GM23338 (cell line): Measurements from ENCODE around the gene ITPRIP. TPM values are rescaled to one million over a fixed set of nuclear protein-coding genes. Genes with fewer than 3 reads are reported as not detected.

Experiments
- ATAC-seq: fragments of 200-7000 bp; cut with Tn5 transposase; 3 replicates; pipeline ENCODE4 v1.9.1; 2020
- DNase-seq: peaks from one replicate; pipeline ENCODE4 v3.0.0-alpha.2; 2015; ENCODE audit warnings: low spot score
- H2AFZ ChIP-seq: fragments of 200-600 bp; sonication (generic); 2 replicates; pipeline ENCODE4 v1.8.0; 2016; ENCODE audit warnings: antibody characterized with exemption, mild to moderate bottlenecking, moderate library complexity
- H3F3A ChIP-seq: fragments of 200-600 bp; sonication (generic); replicated peaks from 2 replicates; pipeline ENCODE4 v1.8.0; 2017; ENCODE audit warnings: antibody characterized with exemption, mixed run types, low read depth
- H3K27ac ChIP-seq: fragments of 200-600 bp; sonication (generic); 2 replicates; pipeline ENCODE4 v1.6.1; 2016; ENCODE audit warnings: low read depth
- H3K27me3 ChIP-seq: fragments of 200-600 bp; sonication (generic); 2 replicates; pipeline ENCODE4 v1.8.0; 2016; ENCODE audit warnings: mild to moderate bottlenecking, mixed run types, moderate library complexity; ENCODE audit not compliant: insufficient read depth
- H3K36me3 ChIP-seq: fragments of 200-600 bp; sonication (generic); 2 replicates; pipeline ENCODE4 v1.8.0; 2016; ENCODE audit warnings: mild to moderate bottlenecking; ENCODE audit not compliant: insufficient read depth
- H3K4me1 ChIP-seq: fragments of 200-600 bp; sonication (generic); 2 replicates; pipeline ENCODE4 v1.8.0; 2016; ENCODE audit warnings: mild to moderate bottlenecking, moderate library complexity; ENCODE audit not compliant: insufficient read depth
- H3K4me2 ChIP-seq: fragments of 200-600 bp; sonication (generic); 2 replicates; pipeline ENCODE4 v1.7.1; 2017; ENCODE audit warnings: mixed run types
- H3K4me3 ChIP-seq: fragments of 200-600 bp; sonication (generic); 2 replicates; pipeline ENCODE4 v1.6.1; 2016; ENCODE audit warnings: mixed run types
- H3K79me2 ChIP-seq: fragments of 200-600 bp; sonication (generic); replicated peaks from 2 replicates; pipeline ENCODE4 v1.8.0; 2017; ENCODE audit warnings: mild to moderate bottlenecking; ENCODE audit not compliant: insufficient read depth
- H3K9me2 ChIP-seq: fragments of 200-600 bp; sonication (generic); 2 replicates; pipeline ENCODE4 v1.8.0; 2017; ENCODE audit not compliant: insufficient read depth
- H4K20me1 ChIP-seq: fragments of 200-600 bp; sonication (generic); replicated peaks from 2 replicates; pipeline ENCODE4 v1.8.0; 2017; ENCODE audit warnings: mild to moderate bottlenecking; ENCODE audit not compliant: insufficient read depth
- H3K27ac Mint-ChIP-seq: 2 replicates; pipeline ENCODE4 v1.8.0; 2020; ENCODE audit warnings: inconsistent platforms, mild to moderate bottlenecking, moderate library complexity, mixed read lengths
- H3K27me3 Mint-ChIP-seq: 3 replicates; pipeline ENCODE4 v1.8.0; 2022; ENCODE audit warnings: low read depth, mild to moderate bottlenecking, moderate library complexity, mixed read lengths, inconsistent platforms; ENCODE audit not compliant: insufficient read depth, poor library complexity
- H3K36me3 Mint-ChIP-seq: 3 replicates; pipeline ENCODE4 v1.8.0; 2021; ENCODE audit warnings: low read depth, mild to moderate bottlenecking, inconsistent platforms, moderate library complexity, mixed read lengths
- H3K4me1 Mint-ChIP-seq: 3 replicates; pipeline ENCODE4 v1.8.0; 2020; ENCODE audit warnings: mild to moderate bottlenecking, inconsistent platforms, mixed read lengths
- H3K4me3 Mint-ChIP-seq: 3 replicates; pipeline ENCODE4 v1.8.0; 2021; ENCODE audit warnings: moderate library complexity, mild to moderate bottlenecking, inconsistent platforms, mixed read lengths
- H3K9me3 Mint-ChIP-seq: 3 replicates; pipeline ENCODE4 v1.8.0; 2020; ENCODE audit warnings: moderate library complexity, mild to moderate bottlenecking, inconsistent platforms, mixed read lengths
- CREB1 ChIP-seq: fragments of 250-450 bp; sonication (Bioruptor Pico); IDR thresholded peaks from 2 replicates; pipeline ENCODE4 v1.5.0; 2020; ENCODE audit warnings: low read depth, mild to moderate bottlenecking, moderate library complexity
- CTCF ChIP-seq, 2 experiments: fragments of 200-600 bp in 1 of 2; sonication (generic) in 1 of 2; conservative IDR thresholded peaks; 2 replicates each; pipeline versions ENCODE4 v1.5.1 to v1.6.1; 2016 to 2017; ENCODE audit warnings: antibody characterized with exemption in 2 of 2, low read depth in 2 of 2, mild to moderate bottlenecking in 2 of 2, moderate library complexity in 1 of 2
- ETS1 ChIP-seq: IDR thresholded peaks from 2 replicates; pipeline ENCODE4 v1.6.1; 2016; ENCODE audit warnings: antibody characterized with exemption
- EZH2 ChIP-seq: fragments of 200-600 bp; sonication (generic); IDR thresholded peaks from one replicate; pipeline ENCODE4 v1.8.0; 2017; ENCODE audit warnings: antibody characterized with exemption, mild to moderate bottlenecking, low read depth; ENCODE audit not compliant: unreplicated experiment
- EZH2phosphoT487 ChIP-seq: fragments of 200-600 bp; sonication (generic); IDR thresholded peaks from one replicate; pipeline ENCODE4 v1.8.1; 2018; ENCODE audit warnings: antibody characterized with exemption; ENCODE audit not compliant: unreplicated experiment
- JUNB ChIP-seq: IDR thresholded peaks from one replicate; pipeline ENCODE4 v1.6.1; 2016; ENCODE audit warnings: antibody characterized with exemption; ENCODE audit not compliant: unreplicated experiment
- NANOG ChIP-seq: IDR thresholded peaks from 2 replicates; pipeline ENCODE4 v1.6.1; 2016; ENCODE audit warnings: antibody characterized with exemption, borderline replicate concordance
- POLR2AphosphoS5 ChIP-seq: IDR thresholded peaks from 2 replicates; pipeline ENCODE4 v1.6.1; 2016; ENCODE audit warnings: antibody characterized with exemption, low read depth
- STAT1 ChIP-seq: IDR thresholded peaks from one replicate; pipeline ENCODE4 v1.6.1; 2016; ENCODE audit warnings: antibody characterized with exemption; ENCODE audit not compliant: unreplicated experiment
- ZNF114 ChIP-seq: fragments of 250-450 bp; sonication (Bioruptor Pico); IDR thresholded peaks from 2 replicates; pipeline ENCODE4 v1.5.0; 2020; ENCODE audit warnings: mild to moderate bottlenecking, moderate library complexity
- ZNF331 ChIP-seq: fragments of 250-450 bp; sonication (Bioruptor Pico); IDR thresholded peaks from 2 replicates; pipeline ENCODE4 v1.5.0; 2020; ENCODE audit warnings: low read depth, mild to moderate bottlenecking, moderate library complexity
- ZNF462 ChIP-seq: fragments of 250-450 bp; sonication (Bioruptor Pico); IDR thresholded peaks from 2 replicates; pipeline ENCODE4 v1.5.0; 2020; ENCODE audit warnings: mild to moderate bottlenecking, moderate library complexity
- polyA plus RNA-seq: library from polyadenylated mRNA; unstranded; fragments of >200 nt; fragmentation: Nextera tagmentation; extraction: Ambion mirVana; gene quantifications from 2 replicates; pipeline ENCODE4 v1.2.1, GENCODE V29; 2016
- total RNA-seq: library from RNA; depleted of rRNA; stranded (reverse); fragments of >200 nt; shearing (Covaris generic); gene quantifications from 2 replicates; pipeline ENCODE4 v1.2.3, GENCODE V29; 2014

Gene ITPRIP
- total and polyA plus RNA-seq, 2 experiments from 2014 or later: 6.9 to 15.2 TPM

GRCh38 chr10:104304927-104305326 is 33.3 kb downstream of the ITPRIP start (continued):
- TF ChIP-seq ZNF462 (CRISPR knock-in tag): no peak

- no peak overlapping the region for H2AFZ ChIP-seq
- no peak for TF ChIP-seq NANOG
- no peak for TF ChIP-seq EZH2
- TF ChIP-seq STAT1: no peak
- no peak for TF ChIP-seq ZNF114
- TF ChIP-seq CREB1: no peak
- no peak for TF ChIP-seq ETS1
- TF ChIP-seq POLR2AphosphoS5: no peak
- no peak for TF ChIP-seq EZH2phosphoT487
- TF ChIP-seq ZNF331 (CRISPR knock-in tag): no peak
- no peak for TF ChIP-seq JUNB
- no peak for TF ChIP-seq CTCF (conservative IDR thresholded peaks at IDR 0.05; ENCODE audit: low read depth in 2 of 2)
- peaks cover 16% of the 10 kb centered on the region for H3K4me1 Mint-ChIP-seq
Observed at GRCh38 chr10:104304356-104304745, 33.9 kb downstream of the ITPRIP start.

More at GRCh38 chr10:104304356-104304745, 33.9 kb downstream of the ITPRIP start:
- H3K9me3 Mint-ChIP-seq: peaks cover 29% of the 10 kb centered on the region
- Histone ChIP-seq H3K79me2 (no peaks in the 10 kb centered on the region), H3K4me1 (no peaks in the 10 kb centered on the region), H4K20me1 (no peaks in the 10 kb centered on the region), H3K4me2 (no peak overlapping the region), H3K27me3 (no peaks in the 10 kb centered on the region), H3K9me2 (peaks cover 6% of the 10 kb centered on the region; the same call in 1 of the 2 replicates), H3F3A (no peaks in the 10 kb centered on the region), H3K4me3 (no peak overlapping the region), H3K36me3 (peaks cover 6% of the 10 kb centered on the region; the same call in 1 of the 2 replicates), H3K27ac (no peak overlapping the region)
- H3K4me3 Mint-ChIP-seq: no peak overlapping the region
- H3K36me3 Mint-ChIP-seq: peaks cover 47% of the 10 kb centered on the region
- no peak overlapping the region for H3K27ac Mint-ChIP-seq
- peaks cover 7% of the 10 kb centered on the region for H3K27me3 Mint-ChIP-seq
- no peak for DNase-seq
- no peak for ATAC-seq
